OCI-LY7 (cell line): ENCODE results near the gene FHIT. TPM values are rescaled to one million over a fixed set of nuclear protein-coding genes. Genes with fewer than 3 reads are reported as not detected.

Experiments used
- BruUV-seq: library from RNA; stranded (reverse); fragments of 400-500 nt; replicated peaks from 2 replicates; lab custom pipeline; 2021; lab: Mats Ljungman, UMichigan
- CTCF ChIA-PET: fragments of 300-600 bp; sonication (Branson Sonifier 250); formaldehyde crosslinking; loops from one replicate; lab custom pipeline; 2022; ENCODE audit warnings: antibody characterized with exemption; ENCODE audit not compliant: unreplicated experiment; lab: Charles Lee
- POLR2A ChIA-PET: fragments of 300-600 bp; sonication (Branson Sonifier 250); formaldehyde crosslinking; loops from one replicate; lab custom pipeline; 2022; ENCODE audit warnings: antibody characterized with exemption; lab: Charles Lee
- DNase-seq: peaks from one replicate; pipeline ENCODE4 v3.0.0-alpha.2; 2015; ENCODE audit warnings: low spot score
- H2AFZ ChIP-seq: fragments of 200-600 bp; sonication (generic), shearing (Covaris generic); 2 replicates; pipeline ENCODE4 v1.6.1; 2014; ENCODE audit warnings: mild to moderate bottlenecking, antibody characterized with exemption, low read length, moderate library complexity
- H3K27ac ChIP-seq: fragments of 200-600 bp; sonication (generic); 2 replicates; pipeline ENCODE4 v1.5.1; 2014; ENCODE audit warnings: mixed run types, low read depth, mild to moderate bottlenecking, moderate library complexity, low read length, inconsistent platforms; ENCODE audit not compliant: poor library complexity, severe bottlenecking
- H3K36me3 ChIP-seq: fragments of 200-600 bp; sonication (generic); 2 replicates; pipeline ENCODE4 v1.6.1; 2014; ENCODE audit warnings: mild to moderate bottlenecking, antibody characterized with exemption, low read length, moderate library complexity, mixed read lengths; ENCODE audit not compliant: insufficient read depth
- H3K4me1 ChIP-seq: fragments of 200-600 bp; sonication (generic); 2 replicates; pipeline ENCODE4 v1.5.1; 2014; ENCODE audit warnings: mild to moderate bottlenecking, low read length; ENCODE audit not compliant: insufficient read depth, poor library complexity, severe bottlenecking
- H3K4me2 ChIP-seq: fragments of 200-600 bp; sonication (generic); 2 replicates; pipeline ENCODE4 v1.6.1; 2014; ENCODE audit warnings: mild to moderate bottlenecking, low read length
- H3K4me3 ChIP-seq: fragments of 200-600 bp; sonication (generic); 2 replicates; pipeline ENCODE4 v1.5.1; 2014; ENCODE audit warnings: mild to moderate bottlenecking, low read depth, low read length; ENCODE audit not compliant: poor library complexity, severe bottlenecking
- H3K79me2 ChIP-seq: fragments of 200-600 bp; sonication (generic); 2 replicates; pipeline ENCODE4 v1.6.1; 2016; ENCODE audit warnings: low read depth, mild to moderate bottlenecking, low read length, moderate library complexity, mixed read lengths; ENCODE audit not compliant: insufficient read depth
- H3K9me2 ChIP-seq: fragments of 200-600 bp; sonication (generic); 2 replicates; pipeline ENCODE4 v1.6.1; 2016; ENCODE audit warnings: mild to moderate bottlenecking, low read length, mixed read lengths; ENCODE audit not compliant: insufficient read depth
- H3K9me3 ChIP-seq: fragments of 200-600 bp; sonication (generic); 2 replicates; pipeline ENCODE4 v1.6.1; 2014; ENCODE audit warnings: mild to moderate bottlenecking, mixed run types, low read length, mixed read lengths
- H4K20me1 ChIP-seq: fragments of 200-600 bp; sonication (generic); 2 replicates; pipeline ENCODE4 v1.6.1; 2014; ENCODE audit warnings: mild to moderate bottlenecking, antibody characterized with exemption, low read length, moderate library complexity, mixed read lengths; ENCODE audit not compliant: insufficient read depth
- EZH2phosphoT487 ChIP-seq: fragments of 200-600 bp; sonication (generic); IDR thresholded peaks from 2 replicates; pipeline ENCODE4 v1.6.1; 2018; ENCODE audit warnings: low read depth, borderline replicate concordance, mild to moderate bottlenecking, mixed run types, antibody characterized with exemption, low read length, moderate library complexity, mixed read lengths
- intact Hi-C: fragments of 100-400 bp; cut with micrococcal nuclease; formaldehyde crosslinking; loops from one replicate; pipeline ENCODE4 v1.10.0; 2022; ENCODE audit not compliant: unreplicated experiment
- total RNA-seq, 2 experiments: library from RNA; depleted of rRNA in 1 of 2; stranded (reverse); fragments of >200 nt in 1 of 2; shearing (Covaris generic) in 1 of 2; gene quantifications; 2 replicates each; pipeline ENCODE4 v1.2.3, GENCODE V29; 2014 to 2022
- TF ChIP-seq, protein P1 (sequence below): fragments of 200-600 bp; sonication (generic); conservative IDR thresholded peaks from 2 replicates; pipeline ENCODE4 v1.5.1; 2014; ENCODE audit warnings: mild to moderate bottlenecking, antibody characterized with exemption, low read length, moderate library complexity, mixed read lengths

The FHIT gene
- total RNA-seq, 2 experiments from 2014 or later: 5.0 to 10.9 TPM

DNA sequence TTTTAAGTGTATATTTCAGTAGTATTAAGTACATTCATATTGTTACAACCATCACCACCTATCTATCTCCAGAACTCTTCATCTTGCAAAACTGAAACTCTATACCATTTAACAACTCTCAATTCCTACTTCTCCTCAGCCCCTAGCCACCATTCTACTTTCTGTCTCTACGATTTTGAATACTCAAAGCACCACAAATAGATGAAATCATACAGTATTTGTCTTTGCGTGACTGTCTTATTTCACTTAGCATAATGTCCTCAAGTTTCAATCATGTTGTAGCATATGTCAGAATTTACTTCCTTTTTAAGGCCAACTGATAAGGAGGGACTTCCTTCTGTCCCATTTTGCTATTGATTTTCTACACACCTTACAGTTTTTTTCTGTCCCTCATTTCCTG lies 593.3 kb downstream of the FHIT start:
- Histone ChIP-seq H3K4me2 (no peak overlapping the region), H3K9me3 (no peaks in the 10 kb centered on the region), H2AFZ (no peak overlapping the region), H4K20me1 (no peaks in the 10 kb centered on the region), H3K79me2 (no peaks in the 10 kb centered on the region), H3K27ac (no peak overlapping the region), H3K4me1 (no peaks in the 10 kb centered on the region), H3K9me2 (no peaks in the 10 kb centered on the region), H3K4me3 (no peak overlapping the region), H3K36me3 (no peaks in the 10 kb centered on the region)
- CTCF ChIA-PET: no interaction called here
- intact Hi-C loops: no loop called here
- no TSS peak for BruUV-seq
- no peak for DNase-seq
- no peak for TF ChIP-seq EZH2phosphoT487
- TF ChIP-seq, protein P1, sequence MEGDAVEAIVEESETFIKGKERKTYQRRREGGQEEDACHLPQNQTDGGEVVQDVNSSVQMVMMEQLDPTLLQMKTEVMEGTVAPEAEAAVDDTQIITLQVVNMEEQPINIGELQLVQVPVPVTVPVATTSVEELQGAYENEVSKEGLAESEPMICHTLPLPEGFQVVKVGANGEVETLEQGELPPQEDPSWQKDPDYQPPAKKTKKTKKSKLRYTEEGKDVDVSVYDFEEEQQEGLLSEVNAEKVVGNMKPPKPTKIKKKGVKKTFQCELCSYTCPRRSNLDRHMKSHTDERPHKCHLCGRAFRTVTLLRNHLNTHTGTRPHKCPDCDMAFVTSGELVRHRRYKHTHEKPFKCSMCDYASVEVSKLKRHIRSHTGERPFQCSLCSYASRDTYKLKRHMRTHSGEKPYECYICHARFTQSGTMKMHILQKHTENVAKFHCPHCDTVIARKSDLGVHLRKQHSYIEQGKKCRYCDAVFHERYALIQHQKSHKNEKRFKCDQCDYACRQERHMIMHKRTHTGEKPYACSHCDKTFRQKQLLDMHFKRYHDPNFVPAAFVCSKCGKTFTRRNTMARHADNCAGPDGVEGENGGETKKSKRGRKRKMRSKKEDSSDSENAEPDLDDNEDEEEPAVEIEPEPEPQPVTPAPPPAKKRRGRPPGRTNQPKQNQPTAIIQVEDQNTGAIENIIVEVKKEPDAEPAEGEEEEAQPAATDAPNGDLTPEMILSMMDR: no peak
- POLR2A ChIA-PET: interaction anchor here (0.7 kb wide), 1 partner anchor 1137 kb away, joined by 4 read pairs; no protein-coding TSS in a partner anchor

DNA sequence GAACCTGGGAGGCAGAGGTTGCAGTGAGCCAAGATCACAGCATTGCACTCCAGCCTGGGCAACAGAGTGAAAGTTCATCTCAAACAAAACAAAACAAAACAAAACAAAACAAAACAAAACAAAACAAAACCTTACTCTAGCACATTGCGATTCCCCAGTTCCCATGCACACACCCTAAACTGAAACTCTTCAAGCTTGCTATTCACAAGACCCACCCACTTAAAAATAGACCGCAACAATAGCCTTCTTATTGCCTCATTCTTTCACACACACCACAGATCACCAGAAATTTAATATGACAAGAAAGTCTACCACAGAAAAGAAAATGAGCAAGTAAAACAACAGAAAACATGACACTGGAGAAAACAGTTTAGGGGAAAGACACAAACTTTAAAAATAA lies 598.4 kb downstream of the FHIT start:
- BruUV-seq: no TSS peak
- H3K79me2 ChIP-seq: no peaks in the 10 kb centered on the region

DNA sequence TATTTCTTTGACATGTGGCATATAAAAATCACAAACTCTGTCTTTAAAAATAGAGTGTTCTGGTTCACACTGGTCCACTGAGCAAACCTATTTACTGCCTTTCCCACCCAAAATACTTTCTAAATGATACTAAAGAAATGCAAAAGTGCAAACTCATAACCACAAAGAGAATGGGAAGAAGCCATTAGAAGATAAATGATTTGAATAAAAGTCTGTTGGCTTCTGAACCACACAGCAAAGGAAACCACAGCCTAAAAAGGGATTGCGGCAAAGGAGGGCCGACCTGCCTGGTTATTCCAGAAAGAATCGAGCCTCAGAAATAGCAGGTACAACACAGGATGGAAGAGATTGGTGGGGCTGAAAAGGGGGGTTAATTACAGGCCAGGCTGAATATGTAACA lies 599.5 kb downstream of the FHIT start:
- no peak for DNase-seq
- POLR2A ChIA-PET: no interaction called here
- BruUV-seq: no TSS peak

More for the DNA sequence above, 598.4 kb downstream of the FHIT start:
- H3K9me2 ChIP-seq: no peaks in the 10 kb centered on the region
- no peaks in the 10 kb centered on the region for H3K9me3 ChIP-seq
- TF ChIP-seq, protein P1: no peak
- no peak for TF ChIP-seq EZH2phosphoT487
- no peak overlapping the region for H3K27ac ChIP-seq
- H2AFZ ChIP-seq: no peak overlapping the region
- H3K4me1 ChIP-seq: no peaks in the 10 kb centered on the region
- no peaks in the 10 kb centered on the region for H3K36me3 ChIP-seq
- POLR2A ChIA-PET: interaction anchor here (0.7 kb wide), 1 partner anchor 1272 kb away, joined by 3 read pairs; no protein-coding TSS in a partner anchor
- DNase-seq: no peak
- H4K20me1 ChIP-seq: no peaks in the 10 kb centered on the region
- no peak overlapping the region for H3K4me2 ChIP-seq
- H3K4me3 ChIP-seq: no peak overlapping the region
- CTCF ChIA-PET: no interaction called here
- intact Hi-C loops: no loop called here

More for the DNA sequence above, 599.5 kb downstream of the FHIT start:
- intact Hi-C loops: no loop called here
- no peaks in the 10 kb centered on the region for H4K20me1 ChIP-seq
- H3K4me2 ChIP-seq: no peak overlapping the region
- no peaks in the 10 kb centered on the region for H3K4me1 ChIP-seq
- H3K4me3 ChIP-seq: no peak overlapping the region
- no peak overlapping the region for H2AFZ ChIP-seq
- CTCF ChIA-PET: no interaction called here
- H3K9me3 ChIP-seq: no peaks in the 10 kb centered on the region
- no peak for TF ChIP-seq EZH2phosphoT487
- TF ChIP-seq, protein P1: no peak
- no peaks in the 10 kb centered on the region for H3K79me2 ChIP-seq
- H3K36me3 ChIP-seq: no peaks in the 10 kb centered on the region
- H3K9me2 ChIP-seq: no peaks in the 10 kb centered on the region
- no peak overlapping the region for H3K27ac ChIP-seq
